HG02884 (cell line): ENCODE results near the gene SOX5.

Source experiments
- ATAC-seq: cut with Tn5 transposase; IDR thresholded peaks from one replicate; pipeline ENCODE4 v1.9.1; 2021; ENCODE audit warnings: mild to moderate bottlenecking, moderate library complexity; ENCODE audit not compliant: unreplicated experiment

The SOX5 gene

GRCh38 chr12:23621900-23622299 lies 327.6 kb downstream of the SOX5 start:
- ATAC-seq = no peak

- ATAC-seq = no peak
These were observed 330.8 kb downstream of the SOX5 start for GRCh38 chr12:23618718-23619117.

- no peak for ATAC-seq
These were observed 331.7 kb downstream of the SOX5 start for GRCh38 chr12:23617749-23618148.

GRCh38 chr12:23614280-23614679 lies 335.2 kb downstream of the SOX5 start:
- no peak for ATAC-seq

- ATAC-seq = no peak
These were observed 338.1 kb downstream of the SOX5 start for GRCh38 chr12:23611320-23611719.

GRCh38 chr12:23600919-23601318 lies 348.6 kb downstream of the SOX5 start:
- no peak for ATAC-seq

GRCh38 chr12:23596568-23596967 lies 352.9 kb downstream of the SOX5 start:
- no peak for ATAC-seq

GRCh38 chr12:23587833-23588559 lies 361.5 kb downstream of the SOX5 start:
- no peak for ATAC-seq

- ATAC-seq = no peak
These were observed 363.7 kb downstream of the SOX5 start for GRCh38 chr12:23585782-23586163.

- no peak for ATAC-seq
These were observed 364.2 kb downstream of the SOX5 start for GRCh38 chr12:23585156-23585781.

GRCh38 chr12:23581913-23582312 lies 367.6 kb downstream of the SOX5 start:
- ATAC-seq = no peak

GRCh38 chr12:23579257-23579656 lies 370.2 kb downstream of the SOX5 start:
- ATAC-seq = no peak

- peak; percentile 56 for ATAC-seq
These were observed 373.1 kb downstream of the SOX5 start for GRCh38 chr12:23576372-23576771.

- ATAC-seq = no peak
These were observed 380.1 kb downstream of the SOX5 start for GRCh38 chr12:23569356-23569755.

- no peak for ATAC-seq
These were observed 383.3 kb downstream of the SOX5 start for GRCh38 chr12:23566133-23566532.

GRCh38 chr12:23564451-23565152 lies 384.9 kb downstream of the SOX5 start:
- ATAC-seq = no peak

GRCh38 chr12:23561364-23562345 lies 387.8 kb downstream of the SOX5 start:
- no peak for ATAC-seq

GRCh38 chr12:23560611-23561010 lies 388.9 kb downstream of the SOX5 start:
- peak; percentile 53 for ATAC-seq

GRCh38 chr12:23559268-23559753 lies 390.2 kb downstream of the SOX5 start:
- ATAC-seq = no peak

- no peak for ATAC-seq
These were observed 392.8 kb downstream of the SOX5 start for GRCh38 chr12:23556661-23557060.

- no peak for ATAC-seq
These were observed 393.7 kb downstream of the SOX5 start for GRCh38 chr12:23555825-23556207.
